Upper lobe of left lung (tissue), 4 donors: ENCODE measurements around the gene FCRLB.

Source experiments
- POLR2A ChIP-seq, 4 donors: fragments of 450-650 bp; IDR thresholded peaks; one replicate each; pipeline ENCODE4 v1.5.1; 2016 to 2017; ENCODE audit warnings: antibody characterized with exemption in 4 of 4, mild to moderate bottlenecking in 2 of 4
- POLR2AphosphoS5 ChIP-seq, 2 donors: sonication (generic); formaldehyde crosslinking; IDR thresholded peaks; one replicate each; pipeline ENCODE4 v1.5.1; 2017; ENCODE audit warnings: antibody characterized with exemption in 2 of 2
- TF ChIP-seq, protein P1 (sequence below), 6 experiments: fragments of 450-650 bp in 4 of 6; fragments of 200-600 bp in 2 of 6; sonication (generic) in 2 of 6; IDR thresholded peaks; one replicate each; pipeline ENCODE4 v1.5.1; 2016 to 2019; ENCODE audit warnings: antibody characterized with exemption in 6 of 6

- TF ChIP-seq POLR2A (IDR thresholded peaks at IDR 0.05) (no peak), POLR2AphosphoS5 (IDR thresholded peaks at IDR 0.05) (no peak)
- TF ChIP-seq, protein P1, sequence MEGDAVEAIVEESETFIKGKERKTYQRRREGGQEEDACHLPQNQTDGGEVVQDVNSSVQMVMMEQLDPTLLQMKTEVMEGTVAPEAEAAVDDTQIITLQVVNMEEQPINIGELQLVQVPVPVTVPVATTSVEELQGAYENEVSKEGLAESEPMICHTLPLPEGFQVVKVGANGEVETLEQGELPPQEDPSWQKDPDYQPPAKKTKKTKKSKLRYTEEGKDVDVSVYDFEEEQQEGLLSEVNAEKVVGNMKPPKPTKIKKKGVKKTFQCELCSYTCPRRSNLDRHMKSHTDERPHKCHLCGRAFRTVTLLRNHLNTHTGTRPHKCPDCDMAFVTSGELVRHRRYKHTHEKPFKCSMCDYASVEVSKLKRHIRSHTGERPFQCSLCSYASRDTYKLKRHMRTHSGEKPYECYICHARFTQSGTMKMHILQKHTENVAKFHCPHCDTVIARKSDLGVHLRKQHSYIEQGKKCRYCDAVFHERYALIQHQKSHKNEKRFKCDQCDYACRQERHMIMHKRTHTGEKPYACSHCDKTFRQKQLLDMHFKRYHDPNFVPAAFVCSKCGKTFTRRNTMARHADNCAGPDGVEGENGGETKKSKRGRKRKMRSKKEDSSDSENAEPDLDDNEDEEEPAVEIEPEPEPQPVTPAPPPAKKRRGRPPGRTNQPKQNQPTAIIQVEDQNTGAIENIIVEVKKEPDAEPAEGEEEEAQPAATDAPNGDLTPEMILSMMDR (IDR thresholded peaks at IDR 0.05): no peak
Observed at GRCh38 chr1:161676441-161676840, 44.9 kb upstream of the FCRLB start.
